HCEC 1CT (cell line): ENCODE results near the gene CFAP126.
"Not testable (repeated sequence)": the region's sequence is repeated elsewhere in the genome, so short reads cannot be mapped to it uniquely, and the experiment has no call there.

Experiments
- DNase-seq: peaks from one replicate; pipeline ENCODE4 v3.0.0-alpha.2; 2017

The CFAP126 gene

GRCh38 chr1:161367684-161368400 is at the start of gene CFAP126:
Gene CFAP126, minus strand, starts transcription at chr1:161367876. Its CDS starts 8 bp downstream, at chr1:161367868.
- peak; percentile 57 for DNase-seq

GRCh38 chr1:161413050-161413449 is 45.4 kb upstream of the CFAP126 start:
- not testable (repeated sequence) for DNase-seq

GRCh38 chr1:161410636-161410970 is 42.9 kb upstream of the CFAP126 start:
- DNase-seq, result not testable (repeated sequence)

- DNase-seq, result not testable (repeated sequence)
Measured at GRCh38 chr1:161409848-161410635, 42.4 kb upstream of the CFAP126 start.

- DNase-seq, result no peak
Measured at GRCh38 chr1:161408429-161409052, 40.9 kb upstream of the CFAP126 start.

- DNase-seq, result no peak
Measured at GRCh38 chr1:161407451-161407985, 39.8 kb upstream of the CFAP126 start.

- not testable (repeated sequence) for DNase-seq
Measured at GRCh38 chr1:161406551-161406950, 38.9 kb upstream of the CFAP126 start.

GRCh38 chr1:161404051-161404597 is 36.4 kb upstream of the CFAP126 start:
- no peak for DNase-seq

GRCh38 chr1:161402446-161402845 is 34.8 kb upstream of the CFAP126 start:
- DNase-seq, result no peak

GRCh38 chr1:161399257-161399998 is 31.8 kb upstream of the CFAP126 start:
- DNase-seq, result peak; percentile 89

GRCh38 chr1:161398900-161399256 is 31.2 kb upstream of the CFAP126 start:
- no peak for DNase-seq

GRCh38 chr1:161397038-161397437 is 29.4 kb upstream of the CFAP126 start:
- not testable (repeated sequence) for DNase-seq

- DNase-seq, result no peak
Measured at GRCh38 chr1:161393151-161393550, 25.5 kb upstream of the CFAP126 start.

- DNase-seq, result no peak
Measured at GRCh38 chr1:161391611-161392010, 23.9 kb upstream of the CFAP126 start.

GRCh38 chr1:161391136-161391535 is 23.5 kb upstream of the CFAP126 start:
- DNase-seq, result not testable (repeated sequence)

GRCh38 chr1:161390559-161390858 is 22.8 kb upstream of the CFAP126 start:
- peak; percentile 42 for DNase-seq

- DNase-seq, result peak; percentile 97
Measured at GRCh38 chr1:161389691-161390558, 22.2 kb upstream of the CFAP126 start.

- not testable (repeated sequence) for DNase-seq
Measured at GRCh38 chr1:161389158-161389557, 21.5 kb upstream of the CFAP126 start.

- DNase-seq, result no peak
Measured at GRCh38 chr1:161388639-161389038, 21.0 kb upstream of the CFAP126 start.

- DNase-seq, result peak; percentile 76
Measured at GRCh38 chr1:161382214-161383019, 14.7 kb upstream of the CFAP126 start.

- DNase-seq, result no peak
Measured at GRCh38 chr1:161381707-161382106, 14.0 kb upstream of the CFAP126 start.
